ENCODE measurements around the gene SUSD1.

- no peak for TF ChIP-seq CTCF (conservative IDR thresholded peaks at IDR 0.05; ENCODE audit: low read length)
- no peak for TF ChIP-seq EZH2phosphoT487 (IDR thresholded peaks at IDR 0.05; ENCODE audit: borderline replicate concordance, low read depth, low read length)
Measured at GRCh38 chr9:112051812-112052211, 123.3 kb downstream of the SUSD1 start.
